HL-60 (cell line): ENCODE results near the gene BGLAP.
A peak's percentile ranks its signal among the peaks of the same experiment; 100 is the strongest.

Experiments
- DNase-seq, 2 experiments: peaks; one replicate each; pipeline ENCODE4 v3.0.0-alpha.2; 2010 to 2020; ENCODE audit warnings: low read depth in 1 of 2, low spot score in 1 of 2
- H3K27ac ChIP-seq: fragments of 250-450 bp; sonication (Bioruptor Pico); replicated peaks from 2 replicates; pipeline ENCODE4 v1.5.1; 2020; ENCODE audit warnings: mild to moderate bottlenecking, moderate library complexity
- H3K27me3 ChIP-seq: fragments of 250-450 bp; sonication (Bioruptor Pico); 2 replicates; pipeline ENCODE4 v1.5.1; 2021; ENCODE audit warnings: mild to moderate bottlenecking, moderate library complexity; ENCODE audit not compliant: insufficient read depth, poor library complexity, severe bottlenecking
- H3K4me3 ChIP-seq: replicated peaks from 2 replicates; pipeline ENCODE4 v1.5.1; 2011; ENCODE audit warnings: mild to moderate bottlenecking, control low read depth, low read length; ENCODE audit not compliant: insufficient read depth
- GABPA ChIP-seq: IDR thresholded peaks from 2 replicates; pipeline ENCODE4 v1.6.1; 2012; ENCODE audit warnings: low read depth
- POLR2AphosphoS5 ChIP-seq: IDR thresholded peaks from 2 replicates; pipeline ENCODE4 v1.6.1; 2012; ENCODE audit warnings: low read depth
- REST ChIP-seq: IDR thresholded peaks from 2 replicates; pipeline ENCODE4 v1.6.1; 2012; ENCODE audit warnings: low read depth; ENCODE audit not compliant: insufficient replicate concordance
- SPI1 ChIP-seq: IDR thresholded peaks from 2 replicates; pipeline ENCODE4 v1.6.1; 2012; ENCODE audit warnings: low read depth, mild to moderate bottlenecking, borderline replicate concordance
- TF ChIP-seq, protein P1 (sequence below): IDR thresholded peaks from one replicate; pipeline ENCODE4 v1.5.1; 2011; ENCODE audit warnings: low read length, control low read depth, inconsistent platforms; ENCODE audit not compliant: insufficient read depth

Gene BGLAP

DNA sequence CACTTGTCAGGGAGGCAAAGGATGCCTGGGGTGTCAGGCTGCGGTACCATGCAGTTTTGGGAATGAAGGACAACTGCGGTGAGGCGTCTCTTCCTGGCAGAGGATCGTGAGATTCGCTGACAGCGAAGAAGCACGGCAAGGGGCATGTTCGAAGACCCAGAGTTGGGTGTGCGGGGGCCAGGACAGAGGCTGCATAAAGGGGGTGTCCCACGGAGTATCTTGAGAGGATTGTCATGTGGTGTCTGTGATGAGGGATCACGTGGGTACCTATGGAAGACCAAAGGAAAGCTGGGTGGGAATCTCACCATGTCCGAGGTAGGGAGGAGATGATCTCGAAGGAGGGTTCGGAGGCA, 47.7 kb upstream of the BGLAP start:
- H3K4me3 ChIP-seq, result peak overlapping the region; percentile 97
- DNase-seq, result no peak
- H3K27ac ChIP-seq, result peak overlapping the region; percentile 51
- no peaks in the 10 kb centered on the region for H3K27me3 ChIP-seq
- TF ChIP-seq, protein P1, sequence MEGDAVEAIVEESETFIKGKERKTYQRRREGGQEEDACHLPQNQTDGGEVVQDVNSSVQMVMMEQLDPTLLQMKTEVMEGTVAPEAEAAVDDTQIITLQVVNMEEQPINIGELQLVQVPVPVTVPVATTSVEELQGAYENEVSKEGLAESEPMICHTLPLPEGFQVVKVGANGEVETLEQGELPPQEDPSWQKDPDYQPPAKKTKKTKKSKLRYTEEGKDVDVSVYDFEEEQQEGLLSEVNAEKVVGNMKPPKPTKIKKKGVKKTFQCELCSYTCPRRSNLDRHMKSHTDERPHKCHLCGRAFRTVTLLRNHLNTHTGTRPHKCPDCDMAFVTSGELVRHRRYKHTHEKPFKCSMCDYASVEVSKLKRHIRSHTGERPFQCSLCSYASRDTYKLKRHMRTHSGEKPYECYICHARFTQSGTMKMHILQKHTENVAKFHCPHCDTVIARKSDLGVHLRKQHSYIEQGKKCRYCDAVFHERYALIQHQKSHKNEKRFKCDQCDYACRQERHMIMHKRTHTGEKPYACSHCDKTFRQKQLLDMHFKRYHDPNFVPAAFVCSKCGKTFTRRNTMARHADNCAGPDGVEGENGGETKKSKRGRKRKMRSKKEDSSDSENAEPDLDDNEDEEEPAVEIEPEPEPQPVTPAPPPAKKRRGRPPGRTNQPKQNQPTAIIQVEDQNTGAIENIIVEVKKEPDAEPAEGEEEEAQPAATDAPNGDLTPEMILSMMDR, result no peak
- TF ChIP-seq GABPA, result no peak
- no peak for TF ChIP-seq REST
- no peak for TF ChIP-seq POLR2AphosphoS5
- TF ChIP-seq SPI1, result no peak

DNA sequence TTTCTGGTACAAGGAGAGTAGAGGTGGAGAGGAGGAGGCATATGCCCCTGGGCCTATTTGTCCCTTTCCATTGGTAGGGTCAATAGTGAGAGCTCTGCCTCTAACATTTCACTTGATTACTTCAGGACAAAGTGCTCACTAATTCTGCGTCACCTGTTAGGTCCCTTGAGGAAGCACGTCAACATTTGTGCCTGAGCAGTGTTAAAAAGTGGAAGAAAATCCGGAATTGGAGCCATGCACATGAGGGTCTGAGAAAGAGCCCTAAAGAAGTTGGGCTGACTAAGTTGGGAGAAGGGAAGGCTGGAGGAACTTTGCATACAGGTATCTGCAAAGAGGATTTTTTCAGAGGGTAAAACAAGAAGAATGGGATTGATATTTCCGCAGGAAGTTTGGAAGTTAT, 46.1 kb upstream of the BGLAP start:
- TF ChIP-seq GABPA (no peak), REST (no peak), POLR2AphosphoS5 (no peak), SPI1 (no peak)
- TF ChIP-seq, protein P1, result no peak
- H3K27ac ChIP-seq, result no peak overlapping the region
- H3K27me3 ChIP-seq, result no peaks in the 10 kb centered on the region
- DNase-seq, result no peak
- no peak overlapping the region for H3K4me3 ChIP-seq

DNA sequence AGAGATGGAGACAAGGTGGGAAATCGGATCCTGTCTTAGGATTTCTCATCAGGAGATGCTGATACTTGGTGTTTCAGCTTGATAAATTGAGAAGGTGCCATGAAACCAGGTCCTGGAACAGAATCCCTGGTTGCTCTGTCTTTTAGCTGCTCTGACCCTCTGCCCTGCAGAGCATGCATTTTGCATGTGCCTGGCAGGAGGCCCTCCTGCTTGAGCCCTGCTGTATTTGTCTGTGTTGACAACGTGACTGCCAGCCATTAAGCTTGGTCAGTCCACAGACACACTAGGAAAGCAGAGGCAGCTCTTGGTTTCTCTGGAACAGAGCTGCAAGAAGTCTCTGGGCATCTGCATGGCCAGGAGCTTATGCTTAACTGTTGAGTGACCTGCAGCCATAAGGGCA, 45.5 kb upstream of the BGLAP start:
- no peak overlapping the region for H3K27ac ChIP-seq
- TF ChIP-seq POLR2AphosphoS5, result no peak
- TF ChIP-seq GABPA, result no peak
- TF ChIP-seq, protein P1, result no peak
- TF ChIP-seq REST, result no peak
- TF ChIP-seq SPI1, result no peak
- no peak for DNase-seq
- no peaks in the 10 kb centered on the region for H3K27me3 ChIP-seq
- no peak overlapping the region for H3K4me3 ChIP-seq
